GM23338 (cell line): Measurements from ENCODE around the gene DNAAF5.

Source experiments
- CREB1 ChIP-seq: fragments of 250-450 bp; sonication (Bioruptor Pico); IDR thresholded peaks from 2 replicates; pipeline ENCODE4 v1.5.0; 2020; ENCODE audit warnings: low read depth, mild to moderate bottlenecking, moderate library complexity
- EZH2 ChIP-seq: fragments of 200-600 bp; sonication (generic); IDR thresholded peaks from one replicate; pipeline ENCODE4 v1.8.0; 2017; ENCODE audit warnings: antibody characterized with exemption, mild to moderate bottlenecking, low read depth; ENCODE audit not compliant: unreplicated experiment
- EZH2phosphoT487 ChIP-seq: fragments of 200-600 bp; sonication (generic); IDR thresholded peaks from one replicate; pipeline ENCODE4 v1.8.1; 2018; ENCODE audit warnings: antibody characterized with exemption; ENCODE audit not compliant: unreplicated experiment
- JUNB ChIP-seq: IDR thresholded peaks from one replicate; pipeline ENCODE4 v1.6.1; 2016; ENCODE audit warnings: antibody characterized with exemption; ENCODE audit not compliant: unreplicated experiment
- NANOG ChIP-seq: IDR thresholded peaks from 2 replicates; pipeline ENCODE4 v1.6.1; 2016; ENCODE audit warnings: antibody characterized with exemption, borderline replicate concordance
- POLR2AphosphoS5 ChIP-seq: IDR thresholded peaks from 2 replicates; pipeline ENCODE4 v1.6.1; 2016; ENCODE audit warnings: antibody characterized with exemption, low read depth
- STAT1 ChIP-seq: IDR thresholded peaks from one replicate; pipeline ENCODE4 v1.6.1; 2016; ENCODE audit warnings: antibody characterized with exemption; ENCODE audit not compliant: unreplicated experiment
- ZNF114 ChIP-seq: fragments of 250-450 bp; sonication (Bioruptor Pico); IDR thresholded peaks from 2 replicates; pipeline ENCODE4 v1.5.0; 2020; ENCODE audit warnings: mild to moderate bottlenecking, moderate library complexity
- TF ChIP-seq, protein P1 (sequence below), 2 experiments: fragments of 200-600 bp in 1 of 2; sonication (generic) in 1 of 2; conservative IDR thresholded peaks; 2 replicates each; pipeline versions ENCODE4 v1.5.1 to v1.6.1; 2016 to 2017; ENCODE audit warnings: antibody characterized with exemption in 2 of 2, low read depth in 2 of 2, mild to moderate bottlenecking in 2 of 2, moderate library complexity in 1 of 2

DNA sequence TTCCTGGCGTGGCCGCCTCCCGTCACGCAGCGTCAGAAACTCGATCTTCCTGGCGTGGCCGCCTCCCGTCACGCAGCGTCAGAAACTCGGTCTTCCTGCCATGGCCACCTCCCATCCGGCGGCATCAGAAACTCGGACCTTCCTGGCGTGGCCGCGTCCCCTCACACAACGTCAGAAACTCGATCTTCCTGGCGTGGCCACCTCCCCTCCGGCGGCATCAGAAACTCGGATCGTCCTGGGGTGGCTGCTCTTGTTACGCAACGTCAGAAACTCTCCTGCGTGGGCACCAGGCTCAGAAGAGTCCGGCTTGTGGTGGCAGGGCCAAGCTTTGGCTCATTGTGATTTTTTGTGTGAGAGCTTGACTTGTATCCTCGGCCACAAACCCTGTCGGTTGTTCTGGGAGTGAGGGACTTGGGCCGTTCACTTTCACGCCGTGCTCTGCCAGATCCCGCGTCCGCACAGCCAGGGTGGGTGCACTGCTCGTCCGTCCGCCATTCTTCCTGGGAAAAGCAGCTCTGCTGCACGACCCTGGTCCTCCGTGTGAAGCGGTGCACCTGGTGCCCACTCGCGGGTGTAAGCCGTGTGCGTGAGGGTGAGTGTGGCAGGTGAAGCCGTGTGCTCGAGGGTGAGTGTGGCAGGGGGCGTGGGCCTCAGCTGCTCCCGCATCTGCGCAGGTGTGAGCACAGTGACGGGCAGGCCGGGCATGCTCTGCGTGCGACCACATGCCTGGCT is 56.4 kb downstream of the DNAAF5 start:
- TF ChIP-seq EZH2 (no peak), POLR2AphosphoS5 (no peak), EZH2phosphoT487 (no peak), NANOG (no peak), JUNB (no peak), STAT1 (no peak), ZNF114 (no peak), CREB1 (CRISPR knock-in tag) (no peak)
- TF ChIP-seq, protein P1, sequence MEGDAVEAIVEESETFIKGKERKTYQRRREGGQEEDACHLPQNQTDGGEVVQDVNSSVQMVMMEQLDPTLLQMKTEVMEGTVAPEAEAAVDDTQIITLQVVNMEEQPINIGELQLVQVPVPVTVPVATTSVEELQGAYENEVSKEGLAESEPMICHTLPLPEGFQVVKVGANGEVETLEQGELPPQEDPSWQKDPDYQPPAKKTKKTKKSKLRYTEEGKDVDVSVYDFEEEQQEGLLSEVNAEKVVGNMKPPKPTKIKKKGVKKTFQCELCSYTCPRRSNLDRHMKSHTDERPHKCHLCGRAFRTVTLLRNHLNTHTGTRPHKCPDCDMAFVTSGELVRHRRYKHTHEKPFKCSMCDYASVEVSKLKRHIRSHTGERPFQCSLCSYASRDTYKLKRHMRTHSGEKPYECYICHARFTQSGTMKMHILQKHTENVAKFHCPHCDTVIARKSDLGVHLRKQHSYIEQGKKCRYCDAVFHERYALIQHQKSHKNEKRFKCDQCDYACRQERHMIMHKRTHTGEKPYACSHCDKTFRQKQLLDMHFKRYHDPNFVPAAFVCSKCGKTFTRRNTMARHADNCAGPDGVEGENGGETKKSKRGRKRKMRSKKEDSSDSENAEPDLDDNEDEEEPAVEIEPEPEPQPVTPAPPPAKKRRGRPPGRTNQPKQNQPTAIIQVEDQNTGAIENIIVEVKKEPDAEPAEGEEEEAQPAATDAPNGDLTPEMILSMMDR (conservative IDR thresholded peaks at IDR 0.05; ENCODE audit: low read depth in 2 of 2) = no peak
